WI38 (cell line): ENCODE results near the gene PPEF1.

Source experiments
- H3K4me3 ChIP-seq: 2 replicates; pipeline ENCODE4 v1.5.1; 2011; ENCODE audit warnings: low read depth, mild to moderate bottlenecking, control low read depth, low read length
- TF ChIP-seq, protein P1 (sequence below): IDR thresholded peaks from 2 replicates; pipeline ENCODE4 v1.5.1; 2012; ENCODE audit warnings: low read depth, mild to moderate bottlenecking, control low read depth, low read length

The PPEF1 gene

DNA sequence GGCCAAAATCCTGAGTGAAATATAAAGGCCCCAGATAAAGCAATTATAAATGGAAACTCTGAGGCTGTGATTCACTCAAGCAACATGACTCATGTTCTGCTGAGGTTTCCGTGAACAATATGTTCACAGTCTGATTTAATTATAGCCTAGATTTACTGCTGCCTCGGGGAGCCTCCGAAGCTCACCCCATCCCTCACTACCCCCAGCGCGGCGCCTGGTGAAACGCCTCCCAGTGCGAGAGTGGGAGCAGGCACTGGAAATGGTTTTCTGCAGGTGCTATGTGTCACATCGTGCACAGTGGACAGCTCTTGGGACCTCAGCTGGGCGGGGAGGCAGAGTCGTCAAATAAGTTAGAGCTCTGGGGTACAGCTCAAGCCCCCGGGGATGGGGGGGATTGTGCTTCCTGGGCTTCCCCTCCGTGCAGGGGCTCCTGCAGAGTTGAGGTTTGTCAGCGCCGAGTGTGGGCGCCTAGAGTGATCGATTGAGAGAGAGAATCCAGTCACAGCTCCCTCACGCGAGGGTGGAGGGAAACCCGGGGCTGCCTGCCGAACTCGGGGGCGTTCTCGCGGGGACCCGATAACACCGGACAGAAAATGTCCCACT, 165.8 kb downstream of the PPEF1 start:
- TF ChIP-seq, protein P1, sequence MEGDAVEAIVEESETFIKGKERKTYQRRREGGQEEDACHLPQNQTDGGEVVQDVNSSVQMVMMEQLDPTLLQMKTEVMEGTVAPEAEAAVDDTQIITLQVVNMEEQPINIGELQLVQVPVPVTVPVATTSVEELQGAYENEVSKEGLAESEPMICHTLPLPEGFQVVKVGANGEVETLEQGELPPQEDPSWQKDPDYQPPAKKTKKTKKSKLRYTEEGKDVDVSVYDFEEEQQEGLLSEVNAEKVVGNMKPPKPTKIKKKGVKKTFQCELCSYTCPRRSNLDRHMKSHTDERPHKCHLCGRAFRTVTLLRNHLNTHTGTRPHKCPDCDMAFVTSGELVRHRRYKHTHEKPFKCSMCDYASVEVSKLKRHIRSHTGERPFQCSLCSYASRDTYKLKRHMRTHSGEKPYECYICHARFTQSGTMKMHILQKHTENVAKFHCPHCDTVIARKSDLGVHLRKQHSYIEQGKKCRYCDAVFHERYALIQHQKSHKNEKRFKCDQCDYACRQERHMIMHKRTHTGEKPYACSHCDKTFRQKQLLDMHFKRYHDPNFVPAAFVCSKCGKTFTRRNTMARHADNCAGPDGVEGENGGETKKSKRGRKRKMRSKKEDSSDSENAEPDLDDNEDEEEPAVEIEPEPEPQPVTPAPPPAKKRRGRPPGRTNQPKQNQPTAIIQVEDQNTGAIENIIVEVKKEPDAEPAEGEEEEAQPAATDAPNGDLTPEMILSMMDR, result no peak
- H3K4me3 ChIP-seq, result no peak overlapping the region

GRCh38 chrX:18873836-18874235, 166.4 kb downstream of the PPEF1 start:
- TF ChIP-seq, protein P1, result no peak
- no peak overlapping the region for H3K4me3 ChIP-seq

- TF ChIP-seq, protein P1, result no peak
- H3K4me3 ChIP-seq, result no peak overlapping the region
Observed at GRCh38 chrX:18874560-18875255, 167.3 kb downstream of the PPEF1 start.

GRCh38 chrX:18875256-18875878, 167.9 kb downstream of the PPEF1 start:
- no peak overlapping the region for H3K4me3 ChIP-seq
- TF ChIP-seq, protein P1, result no peak

DNA sequence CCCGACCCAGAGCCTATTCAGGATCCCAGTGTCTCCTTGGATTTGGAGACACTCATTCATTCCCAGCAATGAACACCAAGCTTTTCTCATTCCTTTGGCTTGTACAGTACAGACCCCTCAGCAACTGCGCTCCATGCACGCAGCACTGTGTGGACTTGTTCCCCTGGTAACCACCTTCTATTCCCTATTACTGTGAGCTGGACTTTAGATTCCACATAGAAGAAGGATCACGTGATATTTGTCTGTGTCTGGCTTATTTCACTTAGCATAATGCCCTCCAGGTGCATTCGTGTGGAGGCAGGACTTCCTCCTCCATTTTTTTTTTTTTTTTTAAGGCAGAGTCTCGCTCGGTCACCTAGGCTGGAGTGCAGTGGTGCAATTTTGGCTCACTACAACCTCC, 170.0 kb downstream of the PPEF1 start:
- TF ChIP-seq, protein P1, result no peak
- no peak overlapping the region for H3K4me3 ChIP-seq
